H1 (cell line): ENCODE data around the gene LHFPL3. TPM values are rescaled to one million over a fixed set of nuclear protein-coding genes. Genes with fewer than 3 reads are reported as not detected.

ENCODE experiments used
- CTCF ChIA-PET: fragments of 300-600 bp; sonication (Branson Sonifier 250); formaldehyde crosslinking; loops from one replicate; lab custom pipeline; 2021; ENCODE audit not compliant: partially characterized antibody; lab: Charles Lee
- POLR2A ChIA-PET: fragments of 300-600 bp; sonication (Branson Sonifier 250); formaldehyde crosslinking; loops from one replicate; lab custom pipeline; 2021; ENCODE audit warnings: inconsistent platforms; ENCODE audit not compliant: partially characterized antibody; lab: Charles Lee
- DNase-seq, 2 experiments: peaks; one replicate each; pipeline versions ENCODE4 v3.0.0 to v3.0.0-alpha.2; 2010 to 2022; ENCODE audit warnings: low spot score in 2 of 2, low read depth in 1 of 2, mixed read lengths in 1 of 2
- FAIRE-seq: peaks from 2 replicates; lab custom pipeline; 2011; peaks lifted over from hg19 to GRCh38; lab: Jason Lieb, UNC
- H2AFZ ChIP-seq: 2 replicates; pipeline ENCODE4 v1.8.1; 2012; ENCODE audit warnings: low read length, inconsistent platforms
- H2AK5ac ChIP-seq: 2 replicates; pipeline ENCODE4 v1.6.1; 2013; ENCODE audit warnings: low read depth, low read length
- H2BK120ac ChIP-seq: replicated peaks from 2 replicates; pipeline ENCODE3; 2013; ENCODE audit warnings: low read depth, low read length, inconsistent platforms
- H2BK12ac ChIP-seq: 2 replicates; pipeline ENCODE4 v1.6.1; 2013; ENCODE audit warnings: low read depth, low read length
- H2BK15ac ChIP-seq: 2 replicates; pipeline ENCODE4 v1.6.1; 2013; ENCODE audit warnings: low read length
- H2BK20ac ChIP-seq: 2 replicates; pipeline ENCODE4 v1.6.1; 2013; ENCODE audit warnings: low read length
- H2BK5ac ChIP-seq: 2 replicates; pipeline ENCODE4 v1.6.1; 2013; ENCODE audit warnings: low read depth, low read length
- H3K14ac ChIP-seq: 2 replicates; pipeline ENCODE4 v1.6.1; 2013; ENCODE audit warnings: inconsistent platforms; ENCODE audit not compliant: insufficient read length
- H3K18ac ChIP-seq: 2 replicates; pipeline ENCODE4 v1.6.1; 2013; ENCODE audit warnings: low read length; ENCODE audit errors: extremely low read depth
- H3K23ac ChIP-seq: 2 replicates; pipeline ENCODE4 v1.6.1; 2013; ENCODE audit warnings: inconsistent platforms; ENCODE audit not compliant: insufficient read length
- H3K23me2 ChIP-seq: 2 replicates; pipeline ENCODE4 v1.6.1; 2013; ENCODE audit warnings: low read depth, low read length
- H3K27ac ChIP-seq: 2 replicates; pipeline ENCODE4 v1.6.1; 2011; ENCODE audit warnings: low read depth, low read length, inconsistent platforms
- H3K27me3 ChIP-seq, 4 experiments: replicated peaks in 1 of 4; 1 replicate in 1 of 4; 2 replicates in 3 of 4; pipeline versions ENCODE4 v1.6.1 to v1.8.1; 2011 to 2013; ENCODE audit warnings: low read length in 3 of 4, mild to moderate bottlenecking in 3 of 4, inconsistent platforms in 2 of 4, mixed read lengths in 2 of 4, moderate library complexity in 1 of 4; ENCODE audit not compliant: control insufficient read depth in 3 of 4, insufficient read depth in 3 of 4; ENCODE audit errors: extremely low read depth in 1 of 4
- H3K36me3 ChIP-seq, 4 experiments: 2 replicates each; pipeline versions ENCODE4 v1.6.1 to v1.8.1; 2011 to 2013; ENCODE audit warnings: mild to moderate bottlenecking in 4 of 4, low read length in 3 of 4, moderate library complexity in 2 of 4, control low read depth in 1 of 4, inconsistent platforms in 1 of 4; ENCODE audit not compliant: insufficient read depth in 4 of 4, control insufficient read depth in 2 of 4
- H3K4ac ChIP-seq: replicated peaks from 2 replicates; pipeline ENCODE3; 2013; ENCODE audit warnings: low read length, low read depth, mixed read lengths, inconsistent platforms; ENCODE audit not compliant: insufficient read length
- H3K4me1 ChIP-seq, 4 experiments: replicated peaks in 1 of 4; 1 replicate in 1 of 4; 2 replicates in 3 of 4; pipeline versions ENCODE4 v1.6.1 to v1.8.1; 2011 to 2013; ENCODE audit warnings: low read length in 3 of 4, inconsistent platforms in 2 of 4, mixed read lengths in 1 of 4; ENCODE audit not compliant: insufficient read depth in 4 of 4, control insufficient read depth in 3 of 4
- H3K4me2 ChIP-seq, 2 experiments: 2 replicates each; pipeline versions ENCODE4 v1.6.1 to v1.8.1; 2011 to 2013; ENCODE audit warnings: low read depth in 2 of 2, low read length in 2 of 2, control low read depth in 1 of 2, inconsistent platforms in 1 of 2, mild to moderate bottlenecking in 1 of 2; ENCODE audit not compliant: insufficient read depth in 1 of 2
- H3K4me3 ChIP-seq, 4 experiments: fragments of 200-600, 300-600 bp in 1 of 4; sonication (generic), shearing (Covaris generic), sonication (Bioruptor Twin) in 1 of 4; 2 replicates each; pipeline versions ENCODE4 v1.5.1 to v1.8.1; 2011 to 2016; ENCODE audit warnings: low read length in 4 of 4, low read depth in 3 of 4, control low read depth in 2 of 4, inconsistent platforms in 2 of 4, mild to moderate bottlenecking in 2 of 4, mixed read lengths in 1 of 4, moderate library complexity in 1 of 4; ENCODE audit not compliant: insufficient read depth in 2 of 4; ENCODE audit errors: extremely low read depth in 1 of 4
- H3K56ac ChIP-seq: replicated peaks from 2 replicates; pipeline ENCODE3; 2013; ENCODE audit warnings: low read depth, mild to moderate bottlenecking, mixed read lengths, low read length, inconsistent platforms; ENCODE audit not compliant: insufficient read length
- H3K79me1 ChIP-seq: 2 replicates; pipeline ENCODE4 v1.6.1; 2013; ENCODE audit warnings: low read depth, low read length, control low read depth
- H3K79me2 ChIP-seq, 2 experiments: 2 replicates each; pipeline versions ENCODE4 v1.6.1 to v1.8.1; 2012 to 2013; ENCODE audit warnings: low read length in 2 of 2, mild to moderate bottlenecking in 2 of 2, inconsistent platforms in 1 of 2; ENCODE audit not compliant: insufficient read depth in 2 of 2, control insufficient read depth in 1 of 2
- H3K9ac ChIP-seq, 4 experiments: replicated peaks in 1 of 4; 1 replicate in 1 of 4; 2 replicates in 3 of 4; pipeline versions ENCODE4 v1.6.1 to v1.8.1; 2011 to 2013; ENCODE audit warnings: low read depth in 3 of 4, low read length in 3 of 4, control low read depth in 2 of 4, mild to moderate bottlenecking in 2 of 4, moderate library complexity in 2 of 4, inconsistent platforms in 1 of 4; ENCODE audit errors: extremely low read depth in 1 of 4
- H3K9me3 ChIP-seq, 2 experiments: 2 replicates each; pipeline versions ENCODE4 v1.6.1 to v1.8.1; 2012 to 2013; ENCODE audit warnings: mild to moderate bottlenecking in 2 of 2, moderate library complexity in 2 of 2, control low read depth in 1 of 2, inconsistent platforms in 1 of 2, low read depth in 1 of 2, low read length in 1 of 2, mixed read lengths in 1 of 2; ENCODE audit not compliant: insufficient read depth in 2 of 2
- H4K20me1 ChIP-seq, 2 experiments: replicated peaks in 1 of 2; 2 replicates each; pipeline versions ENCODE3 to v1.8.1; 2011 to 2013; ENCODE audit warnings: inconsistent platforms in 2 of 2, low read length in 2 of 2, mild to moderate bottlenecking in 1 of 2; ENCODE audit not compliant: insufficient read depth in 2 of 2, control insufficient read depth in 1 of 2
- H4K5ac ChIP-seq: 2 replicates; pipeline ENCODE4 v1.6.1; 2013; ENCODE audit warnings: low read length, low read depth, mixed read lengths, inconsistent platforms; ENCODE audit not compliant: insufficient read length
- H4K8ac ChIP-seq: 2 replicates; pipeline ENCODE4 v1.8.0; 2013; ENCODE audit warnings: mild to moderate bottlenecking, moderate library complexity, low read length, inconsistent platforms; ENCODE audit not compliant: insufficient read depth; ENCODE audit errors: extremely low read depth
- H4K91ac ChIP-seq: replicated peaks from 2 replicates; pipeline ENCODE3; 2013; ENCODE audit warnings: low read length, mixed read lengths, inconsistent platforms; ENCODE audit not compliant: insufficient read length
- ZNF274 ChIP-seq: IDR thresholded peaks from 2 replicates; pipeline ENCODE4 v1.7.0; 2012; ENCODE audit warnings: low read length, borderline replicate concordance; ENCODE audit errors: extremely low read depth
- WGBS, 2 experiments: shearing (Covaris generic) in 1 of 2; methylation state at CpG; one replicate each; pipeline versions ENCODE4 v1.1.6 to v1.1.7; 2013 to 2015; ENCODE audit warnings: low lambda C conversion rate in 2 of 2, mixed read lengths in 2 of 2, inconsistent platforms in 1 of 2, low coverage in 1 of 2, missing lambda C conversion rate in 1 of 2; ENCODE audit not compliant: insufficient replicate concordance in 2 of 2, insufficient coverage in 1 of 2, insufficient read length in 1 of 2; ENCODE audit errors: extremely low coverage in 1 of 2, missing lambda C conversion rate in 1 of 2; 5-methylcytosine and 5-hydroxymethylcytosine counted together
- polyA plus RNA-seq, 7 experiments: library from polyadenylated mRNA; depleted of rRNA in 3 of 7; stranded (reverse) in 5 of 7; unstranded in 2 of 7; fragments of >200 nt in 5 of 7; fragments of 200-250 nt in 2 of 7; gene quantifications; 1 replicate in 5 of 7; 2 replicates in 1 of 7; 4 replicates in 1 of 7; pipeline versions ENCODE4 v1.2.1 to v1.2.3, GENCODE V29; 2011 to 2013; ENCODE audit warnings: missing spikeins in 2 of 7, mixed read lengths in 2 of 7
- total RNA-seq: library from RNA; stranded (reverse); fragmentation: NEBNext Ultra II Directional; extraction: Animal tissue kit (Norgen Biotek cat#: 25700); gene quantifications from 2 replicates; pipeline ENCODE4 v1.2.1, GENCODE V29; 2021

Gene LHFPL3
- total and polyA plus RNA-seq, 2 of the 8 experiments (the other 6 are each of a cell fraction or from before 2014, with no cell fraction given): 0.24 to 0.50 TPM

DNA sequence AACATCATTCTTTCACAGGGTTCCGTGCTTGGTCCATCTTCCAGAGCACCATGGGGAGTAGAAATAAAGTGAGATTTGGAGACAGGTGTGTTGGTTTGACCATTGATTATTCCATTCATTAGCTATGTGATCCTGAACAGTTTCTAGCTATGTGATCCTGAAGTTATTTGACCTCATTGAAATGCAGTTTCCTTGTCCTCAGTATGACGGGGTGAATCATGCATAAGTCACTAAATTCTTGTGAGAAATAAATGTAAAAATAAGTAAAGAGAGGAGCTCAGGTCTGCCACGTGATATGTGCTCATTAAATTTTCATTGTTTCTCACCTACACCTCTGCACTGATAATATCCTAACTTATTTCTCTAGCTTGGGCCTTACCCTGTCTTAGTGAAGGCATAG, 34.1 kb upstream of the LHFPL3 start:
- Histone ChIP-seq H2BK15ac (no peak overlapping the region), H3K4me2 (no peak overlapping the region), H3K4me3 (no peak overlapping the region), H3K79me1 (no peaks in the 10 kb centered on the region), H4K91ac (no peak overlapping the region), H3K23ac (no peak overlapping the region), H3K27me3 (no peaks in the 10 kb centered on the region), H3K36me3 (no peaks in the 10 kb centered on the region), H3K56ac (no peak overlapping the region), H3K4me1 (no peaks in the 10 kb centered on the region), H2AK5ac (no peak overlapping the region), H4K8ac (no peak overlapping the region), H3K9me3 (peaks cover 11 to 15% of the 10 kb centered on the region in 2 experiments; a peak in 3 of 4 replicates), H3K79me2 (no peaks in the 10 kb centered on the region), H3K14ac (no peak overlapping the region), H3K18ac (no peak overlapping the region), H3K23me2 (peaks cover 4% of the 10 kb centered on the region; the same call in 1 of the 2 replicates), H3K9ac (no peak overlapping the region), H3K4ac (no peak overlapping the region), H2BK120ac (no peak overlapping the region), H2AFZ (no peak overlapping the region), H4K5ac (no peak overlapping the region), H4K20me1 (no peaks in the 10 kb centered on the region), H2BK5ac (no peak overlapping the region), H3K27ac (no peak overlapping the region), H2BK20ac (no peak overlapping the region), H2BK12ac (no peak overlapping the region)
- TF ChIP-seq ZNF274: no peak
- 63% methylated on average over 3 of the region's 3 CpGs; no CpG with 5 or more reads in 1 of the 2 experiments for WGBS, 2 experiments
- DNase-seq (no peak), FAIRE-seq (no peak)
- ChIA-PET POLR2A (no interaction called here), CTCF (no interaction called here)
